ENCODE results near the gene NES. TPM values are rescaled to one million over a fixed set of nuclear protein-coding genes. Genes with fewer than 3 reads are reported as not detected.

NES gene
- total RNA-seq, 4 donors from 2014 or later, result 4.3 to 10.4 (median 9.0) TPM

- H3K27me3 ChIP-seq, result no peaks in the 10 kb centered on the region
- no peaks in the 10 kb centered on the region for H3K9me3 ChIP-seq
- intact Hi-C loops (cut with DNase I), result no loop called here
- peak overlapping the region in 1 of 3 donors; percentile 34 for H3K4me3 ChIP-seq (replicated peaks in 1 of 3)
- TF ChIP-seq CTCF (IDR thresholded peaks at IDR 0.05) (no peak), POLR2A (IDR thresholded peaks at IDR 0.05) (no peak)
- peaks cover 33 to 43% of the 10 kb centered on the region in 2 donors for H3K4me1 ChIP-seq
- 31% methylated on average over 7 to 8 of the region's 10 CpGs for WGBS, 2 donors
- peak overlapping the region in 1 of 3 donors; percentile 23 for H3K27ac ChIP-seq
- H3K36me3 ChIP-seq, result no peaks in the 10 kb centered on the region
- DNase-seq, result no peak
Observed at GRCh38 chr1:156704166-156704711, 27.0 kb upstream of the NES start.

GRCh38 chr1:156703741-156704140 is 26.5 kb upstream of the NES start:
- WGBS, 2 donors, result 15 to 29% methylated on average over 1 to 3 of the region's 4 CpGs
- TF ChIP-seq CTCF (IDR thresholded peaks at IDR 0.05), result no peak
- no peak for TF ChIP-seq POLR2A (IDR thresholded peaks at IDR 0.05)
- Histone ChIP-seq H3K27ac (peak overlapping the region in 1 of 3 donors; percentile 43), H3K9me3 (no peaks in the 10 kb centered on the region), H3K36me3 (no peaks in the 10 kb centered on the region), H3K4me1 (peaks cover 33 to 43% of the 10 kb centered on the region in 2 donors), H3K4me3 (replicated peaks in 1 of 3) (no peak overlapping the region), H3K27me3 (no peaks in the 10 kb centered on the region)
- DNase-seq, result peak in 1 of 2 donors; percentile 19
- intact Hi-C loops (cut with DNase I), result no loop called here

- 38 to 39% methylated on average over 4 of the region's 4 CpGs for WGBS, 2 donors
- intact Hi-C loops (cut with DNase I), result no loop called here
- Histone ChIP-seq H3K4me1 (peaks cover 33 to 44% of the 10 kb centered on the region in 2 donors), H3K9me3 (no peaks in the 10 kb centered on the region), H3K27me3 (no peaks in the 10 kb centered on the region), H3K4me3 (replicated peaks in 1 of 3) (no peak overlapping the region), H3K27ac (peak overlapping the region in 1 of 3 donors; percentile 43), H3K36me3 (no peaks in the 10 kb centered on the region)
- DNase-seq, result peak; percentile 63 to 71
- TF ChIP-seq CTCF (IDR thresholded peaks at IDR 0.05) (no peak), POLR2A (IDR thresholded peaks at IDR 0.05) (no peak)
Observed at GRCh38 chr1:156703336-156703735, 26.1 kb upstream of the NES start.

- Histone ChIP-seq H3K4me3 (replicated peaks in 1 of 3) (no peak overlapping the region), H3K27me3 (no peaks in the 10 kb centered on the region), H3K4me1 (peaks cover 43 to 48% of the 10 kb centered on the region in 2 donors), H3K27ac (no peak overlapping the region), H3K36me3 (no peaks in the 10 kb centered on the region), H3K9me3 (no peaks in the 10 kb centered on the region)
- no peak for TF ChIP-seq POLR2A (IDR thresholded peaks at IDR 0.05)
- no peak for TF ChIP-seq CTCF (IDR thresholded peaks at IDR 0.05)
- WGBS, 2 donors, result 83% methylated on average over 8 of the region's 8 CpGs
- DNase-seq, result no peak
- intact Hi-C loops (cut with DNase I), result no loop called here
Observed at GRCh38 chr1:156700736-156701531, 23.7 kb upstream of the NES start.

- H3K4me1 ChIP-seq, result peaks cover 24 to 31% of the 10 kb centered on the region in 2 donors
- no peaks in the 10 kb centered on the region for H3K9me3 ChIP-seq
- H3K4me3 ChIP-seq (replicated peaks in 1 of 3), result no peak overlapping the region
- H3K27me3 ChIP-seq, result no peaks in the 10 kb centered on the region
- H3K27ac ChIP-seq, result no peak overlapping the region
- DNase-seq, result no peak
- WGBS, 2 donors, result 64 to 77% methylated on average over 1 of the region's 1 CpG
- no peaks in the 10 kb centered on the region for H3K36me3 ChIP-seq
- intact Hi-C loops (cut with DNase I), result no loop called here
- TF ChIP-seq POLR2A (IDR thresholded peaks at IDR 0.05) (no peak), CTCF (IDR thresholded peaks at IDR 0.05) (no peak)
Observed at GRCh38 chr1:156698995-156699394, 21.8 kb upstream of the NES start.

All from thyroid gland (tissue), 4 donors.